ENCODE measurements around the gene RAD21L1.

DNA sequence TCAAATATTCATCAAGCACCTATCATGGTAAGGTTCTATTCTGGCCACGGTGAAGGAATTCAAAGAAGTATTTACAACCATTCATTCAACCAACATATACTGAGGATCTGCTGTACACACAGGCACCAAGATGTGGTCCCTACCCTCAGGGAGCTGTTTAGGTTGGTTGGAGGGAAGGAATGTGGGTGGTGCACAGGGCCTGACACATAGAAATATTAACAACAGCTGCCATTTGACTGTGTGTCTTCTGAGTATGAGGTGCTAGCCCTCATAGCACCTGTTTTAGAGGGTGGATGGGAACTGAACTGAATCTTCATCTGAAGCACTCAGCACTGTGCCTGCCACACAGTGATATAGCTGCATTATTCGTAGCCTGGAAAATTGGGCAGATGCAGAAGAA lies 47.5 kb downstream of the RAD21L1 start:
- no peak for TF ChIP-seq CTCF (IDR thresholded peaks at IDR 0.05 in 8 of 11, conservative IDR thresholded peaks at IDR 0.05 in 3 of 11)
- no peak for TF ChIP-seq POLR2AphosphoS5 (IDR thresholded peaks at IDR 0.05)
- no peak for TF ChIP-seq POLR2A (IDR thresholded peaks at IDR 0.05)

Data from spleen (tissue), 7 donors.